ENCODE data around the gene NTRK3.

NTRK3 gene

GRCh38 chr15:88018869-88019641, 237.5 kb downstream of the NTRK3 start:
- POLR2A ChIA-PET: no interaction called here
- CTCF ChIA-PET: no interaction called here
- no peak for DNase-seq (ENCODE audit: extremely low spot score)
- TF ChIP-seq FOXM1 (IDR thresholded peaks at IDR 0.05; ENCODE audit: borderline replicate concordance) (no peak), FOXA1 (IDR thresholded peaks at IDR 0.05) (no peak), ARNT (IDR thresholded peaks at IDR 0.05) (no peak), L3MBTL2 (conservative IDR thresholded peaks at IDR 0.05) (no peak), CTBP1 (IDR thresholded peaks at IDR 0.05; ENCODE audit: borderline replicate concordance) (no peak), ELF4 (IDR thresholded peaks at IDR 0.05) (no peak), BHLHE40 (IDR thresholded peaks at IDR 0.05; ENCODE audit: borderline replicate concordance) (no peak)

DNA sequence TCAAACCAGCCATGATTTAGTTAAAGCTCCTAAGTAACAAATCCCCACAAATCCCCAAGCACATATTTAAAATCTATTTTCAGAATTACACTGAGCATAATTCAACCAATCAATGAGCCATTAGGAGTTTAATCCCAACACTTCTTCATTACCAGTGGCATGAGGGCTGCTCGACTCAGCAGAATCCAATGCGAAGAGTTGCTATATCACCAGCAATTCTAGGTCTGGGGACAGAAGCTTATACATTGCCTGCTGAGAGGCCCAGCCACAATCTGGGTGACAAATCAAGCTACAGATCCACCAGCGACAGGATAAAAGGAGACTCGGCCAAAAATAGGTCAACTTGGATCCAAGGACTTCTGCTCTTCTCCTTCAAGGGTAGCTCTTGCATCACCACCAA, 238.8 kb downstream of the NTRK3 start:
- ChIA-PET POLR2A (no interaction called here), CTCF (no interaction called here)
- DNase-seq (ENCODE audit: extremely low spot score): no peak
- TF ChIP-seq LEF1 (IDR thresholded peaks at IDR 0.05; ENCODE audit: borderline replicate concordance): no peak
- TF ChIP-seq SP1 (IDR thresholded peaks at IDR 0.05): no peak
- no peak for TF ChIP-seq CTBP1 (IDR thresholded peaks at IDR 0.05; ENCODE audit: borderline replicate concordance)
- no peak for TF ChIP-seq ARNT (IDR thresholded peaks at IDR 0.05)
- TF ChIP-seq FOXK2 (IDR thresholded peaks at IDR 0.05): no peak
- no peak for TF ChIP-seq ZNF384 (IDR thresholded peaks at IDR 0.05)
- TF ChIP-seq BHLHE40 (IDR thresholded peaks at IDR 0.05; ENCODE audit: borderline replicate concordance): no peak
- TF ChIP-seq FOXM1 (IDR thresholded peaks at IDR 0.05; ENCODE audit: borderline replicate concordance): no peak
- TF ChIP-seq HDGF (IDR thresholded peaks at IDR 0.05; ENCODE audit: borderline replicate concordance): no peak
- no peak for TF ChIP-seq L3MBTL2 (conservative IDR thresholded peaks at IDR 0.05)
- TF ChIP-seq, protein P1, sequence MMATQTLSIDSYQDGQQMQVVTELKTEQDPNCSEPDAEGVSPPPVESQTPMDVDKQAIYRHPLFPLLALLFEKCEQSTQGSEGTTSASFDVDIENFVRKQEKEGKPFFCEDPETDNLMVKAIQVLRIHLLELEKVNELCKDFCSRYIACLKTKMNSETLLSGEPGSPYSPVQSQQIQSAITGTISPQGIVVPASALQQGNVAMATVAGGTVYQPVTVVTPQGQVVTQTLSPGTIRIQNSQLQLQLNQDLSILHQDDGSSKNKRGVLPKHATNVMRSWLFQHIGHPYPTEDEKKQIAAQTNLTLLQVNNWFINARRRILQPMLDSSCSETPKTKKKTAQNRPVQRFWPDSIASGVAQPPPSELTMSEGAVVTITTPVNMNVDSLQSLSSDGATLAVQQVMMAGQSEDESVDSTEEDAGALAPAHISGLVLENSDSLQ (IDR thresholded peaks at IDR 0.05): no peak

DNA sequence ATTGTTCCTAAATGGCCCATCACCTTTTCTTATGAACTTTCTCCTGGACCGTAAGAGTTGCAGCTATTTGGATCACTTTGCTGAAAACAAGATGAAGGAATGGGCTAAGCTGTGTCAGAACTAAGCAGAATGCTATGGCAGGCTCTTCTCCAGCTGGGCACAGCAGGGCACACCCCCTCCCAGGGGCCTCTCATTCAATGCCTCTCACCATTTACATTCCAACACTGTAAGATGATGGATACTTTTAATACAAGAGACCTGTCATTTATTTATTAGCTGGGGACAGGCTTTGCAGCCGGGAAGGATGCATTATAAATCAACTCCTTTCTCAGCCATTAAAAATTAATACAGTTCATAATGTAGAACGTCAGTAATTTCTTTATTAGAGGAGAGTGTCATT, 240.1 kb downstream of the NTRK3 start:
- ChIA-PET POLR2A (no interaction called here), CTCF (no interaction called here)
- DNase-seq (ENCODE audit: extremely low spot score): no peak
- TF ChIP-seq TARDBP (IDR thresholded peaks at IDR 0.05) (no peak), SP1 (IDR thresholded peaks at IDR 0.05) (no peak), ARNT (IDR thresholded peaks at IDR 0.05) (no peak), ELF4 (IDR thresholded peaks at IDR 0.05) (no peak), FOXK2 (IDR thresholded peaks at IDR 0.05) (no peak)

DNA sequence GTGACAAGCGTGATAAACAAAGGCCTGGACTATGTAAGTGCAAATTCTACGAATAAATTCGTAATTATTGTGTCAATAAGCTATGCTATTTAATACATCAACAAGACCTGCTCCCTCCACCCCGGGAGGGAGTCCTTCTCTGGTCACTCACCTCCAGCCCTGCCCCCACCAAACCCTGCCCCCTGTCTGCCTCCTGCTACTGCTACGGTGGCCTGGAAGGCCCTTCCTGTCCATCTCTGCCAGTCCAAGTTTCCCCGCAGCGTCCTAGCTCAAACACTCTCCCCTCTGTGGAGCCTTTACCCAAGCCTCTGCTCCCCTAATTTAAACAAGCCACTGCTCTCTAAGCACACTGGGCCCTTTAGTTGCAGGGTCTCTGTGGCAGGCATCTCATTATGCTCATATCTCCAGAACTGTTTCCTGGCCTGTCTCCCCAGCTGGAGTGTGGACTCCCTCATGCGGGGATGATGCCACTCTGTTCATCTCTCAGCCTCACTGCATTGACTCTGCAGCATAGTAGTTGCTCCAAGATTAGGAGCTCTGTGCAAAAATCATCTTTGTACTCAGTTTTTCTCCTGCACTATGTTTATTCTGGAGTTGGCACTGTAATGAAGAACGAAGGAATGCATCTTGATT, 241.2 kb downstream of the NTRK3 start:
- no peak for DNase-seq (ENCODE audit: extremely low spot score)
- ChIA-PET POLR2A (no interaction called here), CTCF (no interaction called here)
- TF ChIP-seq FOXA1 (IDR thresholded peaks at IDR 0.05) (no peak), LEF1 (IDR thresholded peaks at IDR 0.05; ENCODE audit: borderline replicate concordance) (no peak)

DNA sequence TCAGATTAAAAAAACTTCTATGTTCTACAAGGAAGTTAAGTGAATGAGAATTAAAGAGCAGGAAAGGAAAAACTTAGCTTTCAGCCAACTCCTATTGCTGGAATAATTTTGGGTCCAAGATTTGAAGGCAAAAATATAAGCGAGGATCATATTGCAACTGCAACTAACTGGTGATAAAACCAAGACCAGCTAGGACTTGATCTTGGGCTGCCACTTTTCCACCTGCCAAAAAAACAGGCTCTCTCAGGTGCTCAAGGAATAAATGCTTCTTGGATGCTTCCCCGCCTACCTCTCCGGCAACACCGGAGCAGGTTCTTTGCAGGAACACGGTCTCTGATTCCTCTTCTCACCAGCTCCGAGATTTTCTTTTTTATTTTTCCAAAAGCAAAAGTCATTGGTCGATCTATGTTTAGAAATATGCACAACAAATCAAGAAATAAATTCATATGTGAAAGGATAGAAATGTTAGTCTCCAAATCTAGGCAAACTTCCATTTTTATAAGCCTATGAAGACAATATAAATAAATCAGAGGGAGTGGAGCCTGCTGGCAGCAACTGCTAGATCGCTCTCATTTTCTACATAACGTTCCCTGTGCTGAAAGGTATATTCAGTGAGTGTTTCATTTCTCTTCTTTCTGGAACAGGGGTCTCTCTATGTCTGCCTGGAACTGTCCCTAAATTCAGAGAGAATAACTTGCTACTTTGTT, 241.9 kb downstream of the NTRK3 start:
- no peak for TF ChIP-seq L3MBTL2 (conservative IDR thresholded peaks at IDR 0.05)
- no peak for TF ChIP-seq BHLHE40 (IDR thresholded peaks at IDR 0.05; ENCODE audit: borderline replicate concordance)
- no peak for TF ChIP-seq CTBP1 (IDR thresholded peaks at IDR 0.05; ENCODE audit: borderline replicate concordance)
- ChIA-PET CTCF (no interaction called here), POLR2A (no interaction called here)
- no peak for DNase-seq (ENCODE audit: extremely low spot score)

GRCh38 chr15:88013111-88013510, 243.4 kb downstream of the NTRK3 start:
- no peak for DNase-seq (ENCODE audit: extremely low spot score)
- ChIA-PET POLR2A (no interaction called here), CTCF (no interaction called here)
- TF ChIP-seq ELF4 (IDR thresholded peaks at IDR 0.05): no peak
- no peak for TF ChIP-seq FOXA1 (IDR thresholded peaks at IDR 0.05)
- no peak for TF ChIP-seq L3MBTL2 (conservative IDR thresholded peaks at IDR 0.05)
- TF ChIP-seq BHLHE40 (IDR thresholded peaks at IDR 0.05; ENCODE audit: borderline replicate concordance): no peak
- no peak for TF ChIP-seq FOXM1 (IDR thresholded peaks at IDR 0.05; ENCODE audit: borderline replicate concordance)
- no peak for TF ChIP-seq TARDBP (IDR thresholded peaks at IDR 0.05)
- no peak for TF ChIP-seq SUZ12 (IDR thresholded peaks at IDR 0.05)
- no peak for TF ChIP-seq FOXK2 (IDR thresholded peaks at IDR 0.05)
- TF ChIP-seq NFRKB (IDR thresholded peaks at IDR 0.05): no peak

DNA sequence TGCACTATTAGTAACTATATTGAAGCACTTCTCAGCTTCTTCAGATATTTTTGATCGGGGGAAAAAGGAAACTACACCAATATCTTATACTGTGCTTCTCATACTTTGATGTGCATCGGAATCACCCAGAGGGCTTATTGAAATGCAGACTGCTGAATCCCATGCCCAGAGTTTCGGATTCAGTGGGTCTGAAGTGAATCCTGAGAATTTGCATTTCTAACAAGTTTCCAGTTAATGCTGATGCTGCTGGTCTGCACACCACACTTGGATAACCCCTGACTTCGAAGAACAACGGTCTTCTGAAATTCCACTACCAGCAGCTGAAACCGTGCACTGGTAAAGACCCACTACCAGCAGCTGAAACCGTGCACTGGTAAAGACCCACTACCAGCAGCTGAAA, 243.9 kb downstream of the NTRK3 start:
- ChIA-PET POLR2A (no interaction called here), CTCF (no interaction called here)
- DNase-seq (ENCODE audit: extremely low spot score): no peak
- no peak for TF ChIP-seq BHLHE40 (IDR thresholded peaks at IDR 0.05; ENCODE audit: borderline replicate concordance)
- no peak for TF ChIP-seq ZNF384 (IDR thresholded peaks at IDR 0.05)
- TF ChIP-seq FOXK2 (IDR thresholded peaks at IDR 0.05): no peak
- no peak for TF ChIP-seq TARDBP (IDR thresholded peaks at IDR 0.05)
- TF ChIP-seq NFRKB (IDR thresholded peaks at IDR 0.05): no peak
- TF ChIP-seq FOXM1 (IDR thresholded peaks at IDR 0.05; ENCODE audit: borderline replicate concordance): no peak

DNA sequence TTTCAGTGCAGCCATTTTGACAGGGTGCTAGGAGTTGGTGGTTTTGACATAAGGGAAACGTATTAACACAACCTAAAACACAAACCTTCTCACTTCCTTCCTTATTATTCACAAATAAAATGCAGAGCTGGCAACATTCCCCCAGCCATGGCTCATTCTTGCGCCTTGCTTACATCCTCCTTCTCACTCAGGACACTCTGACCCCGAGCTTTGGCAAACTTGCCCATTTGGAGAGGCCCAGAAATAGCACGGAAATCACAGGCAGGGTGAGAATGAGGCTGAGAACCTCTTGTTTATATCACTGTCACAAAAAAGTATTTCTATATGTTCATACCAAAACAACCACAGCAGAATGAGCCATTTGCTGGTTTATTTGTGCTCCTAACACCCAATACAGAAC, 244.3 kb downstream of the NTRK3 start:
- TF ChIP-seq NFRKB (IDR thresholded peaks at IDR 0.05) (no peak), SP1 (IDR thresholded peaks at IDR 0.05) (no peak), TARDBP (IDR thresholded peaks at IDR 0.05) (no peak), ARNT (IDR thresholded peaks at IDR 0.05) (no peak), FOXA1 (IDR thresholded peaks at IDR 0.05) (no peak), ZNF384 (IDR thresholded peaks at IDR 0.05) (no peak)
- POLR2A ChIA-PET: no interaction called here
- DNase-seq (ENCODE audit: extremely low spot score): no peak
- CTCF ChIA-PET: no interaction called here

All from HEK293T (cell line).